Fibroblast of mammary gland (primary cell): ENCODE results near the gene CHRM1.
A peak's percentile ranks its signal among the peaks of the same experiment; 100 is the strongest.

ENCODE experiments used
- DNase-seq: peaks from one replicate; pipeline ENCODE4 v3.0.0-alpha.2; 2010; ENCODE audit warnings: low read depth
- H3K4me3 ChIP-seq: 2 replicates; pipeline ENCODE4 v1.5.1; 2011; ENCODE audit warnings: low read depth, mild to moderate bottlenecking, low read length, moderate library complexity; ENCODE audit not compliant: control insufficient read depth
- TF ChIP-seq, protein P1 (sequence below): conservative IDR thresholded peaks from 2 replicates; pipeline ENCODE4 v1.5.1; 2011; ENCODE audit warnings: low read depth, low read length, inconsistent platforms; ENCODE audit not compliant: control insufficient read depth, insufficient read depth

The CHRM1 gene

GRCh38 chr11:62892077-62892922 is 28.9 kb downstream of the CHRM1 start:
- no peak overlapping the region for H3K4me3 ChIP-seq
- no peak for DNase-seq
- TF ChIP-seq, protein P1, sequence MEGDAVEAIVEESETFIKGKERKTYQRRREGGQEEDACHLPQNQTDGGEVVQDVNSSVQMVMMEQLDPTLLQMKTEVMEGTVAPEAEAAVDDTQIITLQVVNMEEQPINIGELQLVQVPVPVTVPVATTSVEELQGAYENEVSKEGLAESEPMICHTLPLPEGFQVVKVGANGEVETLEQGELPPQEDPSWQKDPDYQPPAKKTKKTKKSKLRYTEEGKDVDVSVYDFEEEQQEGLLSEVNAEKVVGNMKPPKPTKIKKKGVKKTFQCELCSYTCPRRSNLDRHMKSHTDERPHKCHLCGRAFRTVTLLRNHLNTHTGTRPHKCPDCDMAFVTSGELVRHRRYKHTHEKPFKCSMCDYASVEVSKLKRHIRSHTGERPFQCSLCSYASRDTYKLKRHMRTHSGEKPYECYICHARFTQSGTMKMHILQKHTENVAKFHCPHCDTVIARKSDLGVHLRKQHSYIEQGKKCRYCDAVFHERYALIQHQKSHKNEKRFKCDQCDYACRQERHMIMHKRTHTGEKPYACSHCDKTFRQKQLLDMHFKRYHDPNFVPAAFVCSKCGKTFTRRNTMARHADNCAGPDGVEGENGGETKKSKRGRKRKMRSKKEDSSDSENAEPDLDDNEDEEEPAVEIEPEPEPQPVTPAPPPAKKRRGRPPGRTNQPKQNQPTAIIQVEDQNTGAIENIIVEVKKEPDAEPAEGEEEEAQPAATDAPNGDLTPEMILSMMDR, result no peak

- DNase-seq, result peak; percentile 57
- TF ChIP-seq, protein P1, result no peak
Measured at GRCh38 chr11:62889484-62890437, 31.4 kb downstream of the CHRM1 start.

DNA sequence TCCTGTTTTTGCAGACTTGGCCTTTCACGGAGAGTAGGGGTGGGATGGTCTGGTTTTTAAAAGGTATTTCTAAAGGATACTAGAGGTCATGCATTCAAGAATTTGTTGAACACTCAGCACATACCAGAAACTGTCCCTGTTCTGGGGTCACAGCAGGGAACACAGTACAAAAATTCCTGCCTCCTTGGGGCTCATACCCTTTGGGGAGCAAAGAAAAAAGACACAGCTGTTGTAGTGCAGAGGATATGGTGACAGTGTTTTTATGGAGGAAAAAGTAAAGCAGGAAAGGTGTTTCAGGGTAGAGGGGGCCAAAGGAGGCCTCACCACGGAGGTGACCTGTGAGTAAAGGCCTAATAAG is 32.1 kb downstream of the CHRM1 start:
- no peak for DNase-seq
- H3K4me3 ChIP-seq, result no peak overlapping the region
- TF ChIP-seq, protein P1, result no peak

More at GRCh38 chr11:62889484-62890437, 31.4 kb downstream of the CHRM1 start:
- no peak overlapping the region for H3K4me3 ChIP-seq

GRCh38 chr11:62888406-62888805 is 32.8 kb downstream of the CHRM1 start:
- H3K4me3 ChIP-seq, result no peak overlapping the region
- TF ChIP-seq, protein P1, result no peak
- no peak for DNase-seq

DNA sequence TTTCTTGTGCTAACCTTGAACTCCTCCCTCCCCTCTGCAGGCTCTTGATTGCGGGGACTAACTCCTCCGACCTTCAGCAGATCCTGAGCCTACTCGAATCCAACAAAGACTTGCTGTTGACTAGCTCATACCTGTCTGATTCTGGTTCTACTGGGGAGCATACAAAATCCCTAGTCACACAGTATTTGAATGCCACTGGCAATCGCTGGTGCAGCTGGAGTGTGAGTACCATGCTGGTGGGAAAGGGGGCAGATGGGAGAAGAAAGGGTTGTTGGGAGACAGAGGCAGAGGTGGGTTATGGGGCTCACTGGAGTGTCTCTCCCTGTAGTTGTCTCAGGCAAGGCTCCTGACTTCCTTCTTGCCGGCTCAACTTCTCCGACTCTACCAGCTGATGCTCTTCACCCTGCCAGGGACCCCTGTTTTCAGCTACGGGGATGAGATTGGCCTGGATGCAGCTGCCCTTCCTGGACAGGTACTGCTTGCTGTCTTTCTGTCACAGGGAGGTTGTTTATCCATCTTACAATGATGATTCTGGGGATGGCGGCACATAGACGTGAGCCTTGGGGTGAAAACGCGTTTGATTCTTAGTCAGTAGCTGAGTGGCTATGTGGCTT is 35.9 kb downstream of the CHRM1 start:
- TF ChIP-seq, protein P1, result no peak
- H3K4me3 ChIP-seq, result no peak overlapping the region
- no peak for DNase-seq

DNA sequence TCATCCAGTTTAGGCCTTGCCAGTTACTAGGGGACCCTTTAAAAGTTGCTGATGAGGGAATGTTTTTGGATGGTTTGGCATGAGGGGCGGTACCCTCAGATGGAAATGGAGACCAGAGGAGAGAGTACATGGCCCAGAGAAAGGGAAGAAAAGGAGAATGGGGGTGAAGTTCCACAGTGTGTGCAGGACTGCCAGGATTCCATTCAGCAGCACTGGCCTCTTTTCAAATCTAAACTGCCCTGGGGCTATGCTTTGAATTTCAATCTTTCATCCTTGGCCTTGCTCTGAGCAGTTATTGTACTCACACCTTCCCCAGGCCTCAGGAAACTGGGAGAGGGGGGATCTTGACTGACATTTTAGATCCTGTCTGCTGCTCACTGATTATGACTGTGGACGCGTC is 37.5 kb downstream of the CHRM1 start:
- peak overlapping the region; percentile 98 for H3K4me3 ChIP-seq
- TF ChIP-seq, protein P1, result no peak
- no peak for DNase-seq
